HK-2 (cell line): ENCODE measurements around the gene CFP.
A peak's percentile ranks its signal among the peaks of the same experiment; 100 is the strongest.
"Not testable (repeated sequence)": the region's sequence is repeated elsewhere in the genome, so short reads cannot be mapped to it uniquely, and the experiment has no call there.

Experiments
- DNase-seq: peaks from one replicate; pipeline ENCODE4 v3.0.0-alpha.2; 2018; ENCODE audit not compliant: unreplicated experiment

The CFP gene

GRCh38 chrX:47603125-47603524 lies 26.6 kb downstream of the CFP start:
- not testable (repeated sequence) for DNase-seq

GRCh38 chrX:47597222-47597621 lies 32.5 kb downstream of the CFP start:
- DNase-seq, result no peak

- DNase-seq, result no peak
Measured at GRCh38 chrX:47596256-47596655, 33.5 kb downstream of the CFP start.

- DNase-seq, result no peak
Measured at GRCh38 chrX:47595716-47596251, 33.9 kb downstream of the CFP start.

- no peak for DNase-seq
Measured at GRCh38 chrX:47593522-47593921, 36.2 kb downstream of the CFP start.

GRCh38 chrX:47590984-47591383 lies 38.7 kb downstream of the CFP start:
- no peak for DNase-seq

GRCh38 chrX:47587906-47588735 lies 41.6 kb downstream of the CFP start:
- DNase-seq, result no peak

- no peak for DNase-seq
Measured at GRCh38 chrX:47587091-47587891, 42.4 kb downstream of the CFP start.

GRCh38 chrX:47586043-47586787 lies 43.5 kb downstream of the CFP start:
- no peak for DNase-seq

GRCh38 chrX:47585273-47585672 lies 44.5 kb downstream of the CFP start:
- no peak for DNase-seq

GRCh38 chrX:47584714-47585113 lies 45.0 kb downstream of the CFP start:
- no peak for DNase-seq

- DNase-seq, result no peak
Measured at GRCh38 chrX:47583240-47583861, 46.4 kb downstream of the CFP start.

- DNase-seq, result peak; percentile 91
Measured at GRCh38 chrX:47581731-47582647, 47.7 kb downstream of the CFP start, which contains the start of gene TIMP1. Gene TIMP1, plus strand, starts transcription at chrX:47582436. Its CDS starts 980 bp downstream, at chrX:47583416.

- DNase-seq, result no peak
Measured at GRCh38 chrX:47579537-47579936, 50.2 kb downstream of the CFP start.

GRCh38 chrX:47578692-47579091 lies 51.0 kb downstream of the CFP start:
- DNase-seq, result no peak

GRCh38 chrX:47577901-47578300 lies 51.8 kb downstream of the CFP start:
- DNase-seq, result no peak

GRCh38 chrX:47577424-47577823 lies 52.3 kb downstream of the CFP start:
- DNase-seq, result no peak

- DNase-seq, result no peak
Measured at GRCh38 chrX:47576021-47576898, 53.5 kb downstream of the CFP start.

GRCh38 chrX:47574547-47575301 lies 55.0 kb downstream of the CFP start:
- no peak for DNase-seq
